AG09309 (cell line): ENCODE data around the gene NOXA1.

ENCODE experiments used
- DNase-seq: peaks from one replicate; pipeline ENCODE4 v3.0.0-alpha.2; 2010; ENCODE audit warnings: low read depth
- H3K4me3 ChIP-seq: 2 replicates; pipeline ENCODE4 v1.5.1; 2011; ENCODE audit warnings: mild to moderate bottlenecking, low read depth, low read length, moderate library complexity; ENCODE audit not compliant: control insufficient read depth
- TF ChIP-seq, protein P1 (sequence below): IDR thresholded peaks from 2 replicates; pipeline ENCODE4 v1.5.1; 2011; ENCODE audit warnings: mild to moderate bottlenecking, low read depth, low read length, inconsistent platforms; ENCODE audit not compliant: insufficient read depth, control insufficient read depth; ENCODE audit errors: missing control alignments

NOXA1 gene

DNA sequence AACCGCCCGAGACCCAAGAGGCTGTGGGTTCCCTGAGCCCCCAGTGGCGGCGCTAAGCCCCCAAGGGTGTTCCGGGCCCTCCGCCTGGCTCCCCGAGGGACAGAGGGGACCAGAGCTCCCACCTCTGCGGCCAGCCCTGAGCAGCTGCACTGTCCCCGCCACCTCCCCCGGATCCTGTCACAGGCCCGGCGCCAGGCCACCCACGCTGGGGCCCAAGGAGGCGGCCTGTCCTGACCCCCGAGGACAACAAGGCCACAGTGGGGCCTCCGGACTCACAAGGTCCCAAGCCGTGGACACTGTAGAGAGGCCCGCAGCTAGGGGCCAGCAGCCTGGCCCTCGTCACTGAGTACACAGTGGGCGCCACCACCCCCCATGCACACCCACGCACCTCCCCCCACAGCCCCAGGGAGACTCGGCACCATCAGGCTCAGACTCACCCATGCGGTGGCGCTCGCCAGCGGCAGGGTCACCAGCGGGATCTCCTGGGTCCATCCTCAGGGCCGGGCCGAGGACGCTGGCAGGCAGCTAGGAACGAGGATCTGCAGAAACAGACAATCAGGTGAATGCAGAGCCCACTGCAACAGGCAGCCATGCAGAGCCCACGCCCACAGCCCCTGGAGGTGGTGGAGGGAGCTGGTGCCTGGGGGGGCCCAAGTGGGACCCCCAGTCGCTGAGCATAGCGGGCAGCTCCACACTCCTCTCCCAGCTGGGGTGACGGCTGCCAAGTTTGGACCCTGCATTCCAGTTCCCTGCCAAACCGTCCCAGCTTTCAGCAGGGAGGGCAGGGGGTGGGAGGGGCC, 28.1 kb upstream of the NOXA1 start:
- no peak for DNase-seq
- TF ChIP-seq, protein P1, sequence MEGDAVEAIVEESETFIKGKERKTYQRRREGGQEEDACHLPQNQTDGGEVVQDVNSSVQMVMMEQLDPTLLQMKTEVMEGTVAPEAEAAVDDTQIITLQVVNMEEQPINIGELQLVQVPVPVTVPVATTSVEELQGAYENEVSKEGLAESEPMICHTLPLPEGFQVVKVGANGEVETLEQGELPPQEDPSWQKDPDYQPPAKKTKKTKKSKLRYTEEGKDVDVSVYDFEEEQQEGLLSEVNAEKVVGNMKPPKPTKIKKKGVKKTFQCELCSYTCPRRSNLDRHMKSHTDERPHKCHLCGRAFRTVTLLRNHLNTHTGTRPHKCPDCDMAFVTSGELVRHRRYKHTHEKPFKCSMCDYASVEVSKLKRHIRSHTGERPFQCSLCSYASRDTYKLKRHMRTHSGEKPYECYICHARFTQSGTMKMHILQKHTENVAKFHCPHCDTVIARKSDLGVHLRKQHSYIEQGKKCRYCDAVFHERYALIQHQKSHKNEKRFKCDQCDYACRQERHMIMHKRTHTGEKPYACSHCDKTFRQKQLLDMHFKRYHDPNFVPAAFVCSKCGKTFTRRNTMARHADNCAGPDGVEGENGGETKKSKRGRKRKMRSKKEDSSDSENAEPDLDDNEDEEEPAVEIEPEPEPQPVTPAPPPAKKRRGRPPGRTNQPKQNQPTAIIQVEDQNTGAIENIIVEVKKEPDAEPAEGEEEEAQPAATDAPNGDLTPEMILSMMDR: no peak
- H3K4me3 ChIP-seq: no peak overlapping the region

DNA sequence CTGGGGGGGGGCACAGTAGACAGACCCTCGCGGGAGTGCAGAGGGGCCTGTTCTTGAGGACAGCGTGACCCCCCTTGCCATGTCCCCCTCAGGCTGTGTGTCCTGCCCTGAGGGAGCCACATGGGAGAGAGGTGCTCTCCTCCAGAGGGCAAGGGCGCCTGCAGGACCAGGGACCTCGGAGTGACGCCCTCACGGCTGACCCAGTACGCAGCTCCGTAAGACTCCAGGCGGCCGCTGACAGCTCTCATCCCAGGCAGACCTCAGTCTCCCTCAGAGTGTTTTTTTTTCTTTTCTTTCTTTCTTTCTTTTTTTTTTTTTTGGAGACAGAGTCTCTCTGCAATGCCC, 27.6 kb upstream of the NOXA1 start:
- DNase-seq: no peak
- TF ChIP-seq, protein P1: no peak
- H3K4me3 ChIP-seq: no peak overlapping the region

DNA sequence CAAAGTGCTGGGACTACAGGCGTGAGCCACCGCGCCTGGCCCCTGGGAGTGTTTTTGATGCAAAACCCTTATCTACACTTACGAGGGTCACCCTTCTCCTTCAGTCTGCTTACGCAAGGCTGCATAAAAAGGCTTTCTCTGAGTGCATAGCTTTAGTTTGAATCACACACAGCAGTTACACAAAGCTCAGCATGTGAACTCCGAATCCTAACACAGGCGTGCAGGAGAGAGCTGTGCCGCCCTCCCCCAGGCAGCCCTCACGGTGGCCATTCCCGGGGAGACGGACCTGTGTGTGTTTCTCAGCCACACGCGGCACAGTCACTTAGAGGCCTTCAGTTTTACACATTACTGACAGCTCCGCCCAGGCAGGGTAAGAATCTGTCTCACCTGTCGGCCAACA, 27.0 kb upstream of the NOXA1 start:
- peak; percentile 70 for DNase-seq
- TF ChIP-seq, protein P1: no peak

DNA sequence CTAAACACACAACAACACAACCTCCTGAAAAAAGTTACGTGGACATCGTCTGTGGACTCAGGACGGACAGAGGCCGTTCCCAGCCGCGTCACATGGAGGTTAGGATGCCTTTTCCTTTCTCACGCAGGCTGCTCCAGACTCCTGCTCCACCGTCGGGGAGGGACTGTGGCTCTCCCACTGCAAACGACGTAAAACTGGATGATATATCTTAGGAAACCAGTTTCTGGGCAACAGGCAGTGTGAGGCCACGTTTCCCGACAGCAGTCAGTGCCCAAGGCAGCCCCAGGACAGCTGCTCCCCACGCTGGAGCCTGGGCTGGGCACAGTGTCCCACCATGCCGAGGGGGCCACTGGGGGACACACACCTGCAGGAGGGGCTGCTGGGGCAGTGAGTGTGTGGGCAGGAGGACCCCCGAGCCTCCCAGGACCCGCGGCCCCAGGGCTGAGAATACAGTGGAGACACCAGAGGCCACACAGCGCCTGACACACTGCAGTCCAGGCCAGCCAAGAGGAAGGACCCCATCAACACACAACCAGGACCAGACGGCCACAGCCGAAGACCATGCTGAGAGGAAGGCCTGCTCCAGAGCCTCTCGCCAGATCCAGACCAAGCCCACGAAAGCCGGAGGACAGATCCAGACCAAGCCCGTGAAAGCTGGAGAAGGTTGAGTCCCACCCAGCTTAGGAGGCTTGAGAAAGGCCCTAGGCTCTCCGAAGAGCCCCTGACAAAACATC, 26.4 kb upstream of the NOXA1 start:
- TF ChIP-seq, protein P1: no peak
- no peak overlapping the region for H3K4me3 ChIP-seq
- no peak for DNase-seq

More for the DNA sequence above, 27.0 kb upstream of the NOXA1 start:
- no peak overlapping the region for H3K4me3 ChIP-seq

DNA sequence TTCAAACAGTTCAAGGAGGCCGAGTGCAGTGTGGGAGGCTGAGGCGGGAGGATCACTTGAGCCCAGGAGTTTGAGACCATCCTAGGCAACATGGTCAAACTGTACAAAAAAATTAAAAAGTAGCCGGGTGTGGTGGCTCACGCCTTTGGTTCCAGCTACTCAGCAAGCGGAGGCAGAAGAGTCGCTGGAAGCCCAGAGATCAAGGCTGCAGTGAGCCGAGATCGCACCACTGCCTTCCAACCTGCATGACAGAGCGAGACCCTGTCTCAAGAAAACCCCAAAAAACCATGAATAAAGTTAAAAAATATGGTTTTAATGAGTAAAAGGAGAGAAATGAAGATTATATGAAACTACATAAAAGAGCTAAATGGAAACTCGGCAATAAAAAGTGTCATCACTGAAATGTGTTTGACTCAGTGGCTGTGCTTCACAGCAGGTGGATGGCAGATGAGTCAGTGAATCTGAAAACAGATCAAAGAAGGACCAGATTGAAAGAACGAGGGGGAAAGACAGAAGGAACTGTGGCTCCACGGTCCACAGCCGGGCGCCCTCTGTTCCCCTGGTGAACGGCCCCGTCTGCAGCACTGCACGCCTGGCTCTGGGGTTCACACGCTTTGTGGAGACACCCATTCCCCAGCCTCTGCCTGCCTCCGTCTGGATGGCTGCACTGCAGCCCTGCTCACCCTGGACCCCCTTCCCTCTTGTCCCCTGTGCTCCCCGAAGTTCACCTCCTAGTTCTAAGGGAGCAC, 25.3 kb upstream of the NOXA1 start:
- TF ChIP-seq, protein P1: no peak
- no peak for DNase-seq
- H3K4me3 ChIP-seq: no peak overlapping the region

DNA sequence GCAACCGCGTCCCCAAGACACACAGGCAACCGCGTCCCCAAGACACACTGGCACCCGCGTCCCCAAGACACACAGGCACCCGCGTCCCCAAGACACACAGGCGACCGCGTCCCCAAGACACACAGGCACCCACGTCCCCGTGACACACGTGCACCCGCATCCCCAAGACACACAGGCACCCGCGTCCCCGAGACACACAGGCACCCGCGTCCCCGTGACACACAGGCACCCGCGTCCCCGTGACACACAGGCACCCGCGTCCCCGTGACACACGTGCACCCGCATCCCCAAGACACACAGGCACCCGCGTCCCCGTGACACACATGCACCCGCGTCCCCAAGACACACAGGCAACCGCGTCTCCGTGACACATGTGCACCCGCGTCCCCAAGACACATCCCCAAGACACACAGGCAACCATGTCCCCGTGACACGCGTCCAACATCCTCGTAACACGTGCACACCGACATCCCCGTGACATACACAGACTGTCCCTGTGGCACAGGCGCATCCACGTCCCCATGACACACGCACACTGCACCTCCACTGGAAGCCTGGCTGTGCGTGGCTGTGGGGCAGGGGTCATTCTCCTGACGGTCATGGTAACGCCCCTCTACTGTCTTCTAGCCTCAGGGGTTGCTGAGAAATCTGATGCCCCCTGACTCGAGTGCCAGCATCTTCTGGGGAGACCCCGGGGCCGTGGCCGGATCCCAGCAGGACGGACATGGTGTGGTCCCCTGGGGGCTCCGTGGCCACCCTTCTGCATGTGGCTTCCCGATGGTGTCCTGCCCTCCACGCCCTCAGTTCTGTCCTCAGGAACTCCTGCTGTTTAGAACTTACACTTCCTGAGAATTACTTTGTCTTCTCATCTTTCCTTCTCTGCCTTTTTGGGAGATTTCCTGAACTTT, 24.4 kb upstream of the NOXA1 start:
- DNase-seq: no peak
- TF ChIP-seq, protein P1: no peak
- H3K4me3 ChIP-seq: no peak overlapping the region
